HUES6 (cell line): ENCODE data around the gene CELA3B.
A peak's percentile ranks its signal among the peaks of the same experiment; 100 is the strongest.

Source experiments
- H3K27ac ChIP-seq: 2 replicates; pipeline ENCODE4 v1.7.0; 2013; ENCODE audit warnings: low read depth, mild to moderate bottlenecking, low read length, inconsistent platforms
- H3K27me3 ChIP-seq: 2 replicates; pipeline ENCODE4 v1.6.1; 2013; ENCODE audit warnings: low read length; ENCODE audit not compliant: control insufficient read depth, insufficient read depth
- H3K36me3 ChIP-seq: 2 replicates; pipeline ENCODE4 v1.6.1; 2013; ENCODE audit warnings: low read length; ENCODE audit not compliant: control insufficient read depth, insufficient read depth
- H3K4me1 ChIP-seq: 2 replicates; pipeline ENCODE4 v1.6.1; 2013; ENCODE audit warnings: low read length; ENCODE audit not compliant: control insufficient read depth, insufficient read depth
- H3K4me3 ChIP-seq: 2 replicates; pipeline ENCODE4 v1.5.1; 2013; ENCODE audit warnings: low read depth, low read length
- H3K9ac ChIP-seq: one replicate; pipeline ENCODE4 v1.6.1; 2013; ENCODE audit warnings: mild to moderate bottlenecking, low read length
- H3K9me3 ChIP-seq: 2 replicates; pipeline ENCODE4 v1.6.1; 2013; ENCODE audit warnings: low read depth, low read length; ENCODE audit not compliant: control insufficient read depth, insufficient read depth

Gene CELA3B

GRCh38 chr1:21946836-21947587 lies 29.8 kb upstream of the CELA3B start:
- H3K27me3 ChIP-seq, result no peaks in the 10 kb centered on the region
- H3K27ac ChIP-seq, result no peak overlapping the region
- no peaks in the 10 kb centered on the region for H3K36me3 ChIP-seq
- no peaks in the 10 kb centered on the region for H3K9me3 ChIP-seq
- no peak overlapping the region for H3K9ac ChIP-seq
- peaks cover 21% of the 10 kb centered on the region for H3K4me1 ChIP-seq
- no peak overlapping the region for H3K4me3 ChIP-seq

- Histone ChIP-seq H3K9ac (no peak overlapping the region), H3K27ac (no peak overlapping the region), H3K27me3 (no peaks in the 10 kb centered on the region), H3K36me3 (no peaks in the 10 kb centered on the region), H3K4me3 (no peak overlapping the region), H3K4me1 (peaks cover 15% of the 10 kb centered on the region), H3K9me3 (no peaks in the 10 kb centered on the region)
Observed at GRCh38 chr1:21950734-21951133, 26.1 kb upstream of the CELA3B start.

- Histone ChIP-seq H3K36me3 (no peaks in the 10 kb centered on the region), H3K9me3 (no peaks in the 10 kb centered on the region), H3K27ac (no peak overlapping the region), H3K9ac (no peak overlapping the region), H3K27me3 (no peaks in the 10 kb centered on the region), H3K4me1 (peaks cover 20% of the 10 kb centered on the region), H3K4me3 (no peak overlapping the region)
Observed at GRCh38 chr1:21951226-21951870, 25.5 kb upstream of the CELA3B start.

GRCh38 chr1:21952786-21953520 lies 23.9 kb upstream of the CELA3B start:
- no peak overlapping the region for H3K4me3 ChIP-seq
- H3K36me3 ChIP-seq, result no peaks in the 10 kb centered on the region
- H3K9me3 ChIP-seq, result no peaks in the 10 kb centered on the region
- no peak overlapping the region for H3K9ac ChIP-seq
- H3K4me1 ChIP-seq, result peaks cover 27% of the 10 kb centered on the region
- no peak overlapping the region for H3K27ac ChIP-seq
- no peaks in the 10 kb centered on the region for H3K27me3 ChIP-seq

GRCh38 chr1:21955058-21955457 lies 21.8 kb upstream of the CELA3B start:
- peaks cover 27% of the 10 kb centered on the region for H3K4me1 ChIP-seq
- no peak overlapping the region for H3K27ac ChIP-seq
- H3K9me3 ChIP-seq, result no peaks in the 10 kb centered on the region
- no peaks in the 10 kb centered on the region for H3K27me3 ChIP-seq
- H3K4me3 ChIP-seq, result no peak overlapping the region
- no peak overlapping the region for H3K9ac ChIP-seq
- no peaks in the 10 kb centered on the region for H3K36me3 ChIP-seq

- H3K4me1 ChIP-seq, result peaks cover 27% of the 10 kb centered on the region
- no peaks in the 10 kb centered on the region for H3K9me3 ChIP-seq
- peak overlapping the region; percentile 1; the same call in 1 of the 2 replicates for H3K27ac ChIP-seq
- no peaks in the 10 kb centered on the region for H3K27me3 ChIP-seq
- peak overlapping the region; percentile 6 for H3K9ac ChIP-seq
- H3K4me3 ChIP-seq, result no peak overlapping the region
- H3K36me3 ChIP-seq, result no peaks in the 10 kb centered on the region
Observed at GRCh38 chr1:21955501-21956281, 21.1 kb upstream of the CELA3B start.

GRCh38 chr1:21956720-21957552 lies 19.9 kb upstream of the CELA3B start:
- H3K27ac ChIP-seq, result no peak overlapping the region
- no peaks in the 10 kb centered on the region for H3K9me3 ChIP-seq
- peaks cover 27% of the 10 kb centered on the region for H3K4me1 ChIP-seq
- H3K27me3 ChIP-seq, result no peaks in the 10 kb centered on the region
- no peak overlapping the region for H3K9ac ChIP-seq
- no peak overlapping the region for H3K4me3 ChIP-seq
- no peaks in the 10 kb centered on the region for H3K36me3 ChIP-seq

- Histone ChIP-seq H3K27me3 (no peaks in the 10 kb centered on the region), H3K27ac (no peak overlapping the region), H3K4me3 (no peak overlapping the region), H3K4me1 (peaks cover 19% of the 10 kb centered on the region), H3K36me3 (no peaks in the 10 kb centered on the region), H3K9me3 (no peaks in the 10 kb centered on the region), H3K9ac (no peak overlapping the region)
Observed at GRCh38 chr1:21961337-21961736, 15.5 kb upstream of the CELA3B start.

- Histone ChIP-seq H3K9me3 (no peaks in the 10 kb centered on the region), H3K27ac (no peak overlapping the region), H3K4me1 (peaks cover 14% of the 10 kb centered on the region), H3K36me3 (no peaks in the 10 kb centered on the region), H3K27me3 (no peaks in the 10 kb centered on the region), H3K4me3 (no peak overlapping the region), H3K9ac (no peak overlapping the region)
Observed at GRCh38 chr1:21961799-21962198, 15.0 kb upstream of the CELA3B start.
